ENCODE measurements around the gene COG4. TPM values are rescaled to one million over a fixed set of nuclear protein-coding genes. Genes with fewer than 3 reads are reported as not detected.

The COG4 gene
- total RNA-seq, 1 donor from 2014 or later = 43.7 TPM

DNA sequence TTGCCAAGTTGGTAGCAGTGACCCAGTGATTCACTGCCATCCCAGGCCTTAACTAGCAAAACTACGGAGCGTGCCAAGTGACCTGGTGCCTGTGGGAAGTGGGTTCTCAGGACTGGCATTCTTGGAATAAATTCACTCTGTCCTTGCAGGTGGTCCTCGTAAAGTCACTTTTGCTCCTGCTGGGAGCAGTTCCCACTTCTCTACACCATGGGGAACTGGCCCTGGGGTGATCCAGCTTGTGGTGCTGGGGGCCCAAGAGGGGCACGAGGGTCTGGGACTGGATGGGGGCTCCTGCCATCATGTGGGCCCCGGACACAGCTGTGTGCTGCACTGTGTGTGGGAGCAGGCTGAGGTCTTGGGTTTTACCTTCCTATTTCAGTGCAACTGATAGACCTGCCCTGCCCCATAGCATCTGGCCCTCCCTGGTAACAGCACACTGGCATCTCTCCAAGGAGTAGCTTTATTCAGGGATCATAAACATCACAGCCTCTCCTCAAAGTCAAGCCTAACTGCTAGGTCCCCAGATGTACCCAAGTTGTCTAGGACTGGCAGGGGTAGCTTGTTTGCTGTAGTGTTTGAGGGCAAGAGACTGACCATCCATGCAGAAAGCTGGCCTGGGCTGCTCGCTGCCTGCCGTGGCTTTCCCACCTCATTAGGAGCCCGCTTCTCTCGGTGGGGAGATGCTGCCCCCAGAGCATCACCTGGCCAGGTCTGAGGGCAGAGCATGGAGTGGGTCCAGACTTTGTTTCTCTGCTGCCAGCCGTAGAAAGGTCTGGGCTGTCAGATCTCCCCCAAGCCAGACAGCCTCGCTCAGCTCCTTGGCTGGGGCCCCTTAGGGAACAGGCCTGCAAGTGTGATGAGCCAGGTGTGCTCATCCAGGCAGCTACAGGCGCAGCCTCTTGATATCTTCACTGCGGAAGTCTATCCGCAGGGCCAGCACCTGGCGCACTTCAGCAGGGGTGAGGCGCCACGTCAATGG, 42.9 kb downstream of the COG4 start:
- no peaks in the 10 kb centered on the region for H3K27me3 ChIP-seq (ENCODE audit: low read depth)
- peak overlapping the region; percentile 83 for H3K27ac ChIP-seq (replicated peaks)
- H3K36me3 ChIP-seq = peaks cover 54% of the 10 kb centered on the region
- DNase-seq = no peak
- H3K4me1 ChIP-seq = peaks cover 46% of the 10 kb centered on the region
- H3K4me3 ChIP-seq = no peak overlapping the region
- H3K9me3 ChIP-seq (replicated peaks) = no peaks in the 10 kb centered on the region
- intact Hi-C loops (cut with micrococcal nuclease) = no loop called here
- TF ChIP-seq, protein P1, sequence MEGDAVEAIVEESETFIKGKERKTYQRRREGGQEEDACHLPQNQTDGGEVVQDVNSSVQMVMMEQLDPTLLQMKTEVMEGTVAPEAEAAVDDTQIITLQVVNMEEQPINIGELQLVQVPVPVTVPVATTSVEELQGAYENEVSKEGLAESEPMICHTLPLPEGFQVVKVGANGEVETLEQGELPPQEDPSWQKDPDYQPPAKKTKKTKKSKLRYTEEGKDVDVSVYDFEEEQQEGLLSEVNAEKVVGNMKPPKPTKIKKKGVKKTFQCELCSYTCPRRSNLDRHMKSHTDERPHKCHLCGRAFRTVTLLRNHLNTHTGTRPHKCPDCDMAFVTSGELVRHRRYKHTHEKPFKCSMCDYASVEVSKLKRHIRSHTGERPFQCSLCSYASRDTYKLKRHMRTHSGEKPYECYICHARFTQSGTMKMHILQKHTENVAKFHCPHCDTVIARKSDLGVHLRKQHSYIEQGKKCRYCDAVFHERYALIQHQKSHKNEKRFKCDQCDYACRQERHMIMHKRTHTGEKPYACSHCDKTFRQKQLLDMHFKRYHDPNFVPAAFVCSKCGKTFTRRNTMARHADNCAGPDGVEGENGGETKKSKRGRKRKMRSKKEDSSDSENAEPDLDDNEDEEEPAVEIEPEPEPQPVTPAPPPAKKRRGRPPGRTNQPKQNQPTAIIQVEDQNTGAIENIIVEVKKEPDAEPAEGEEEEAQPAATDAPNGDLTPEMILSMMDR (IDR thresholded peaks at IDR 0.05; ENCODE audit: borderline replicate concordance) = no peak

DNA sequence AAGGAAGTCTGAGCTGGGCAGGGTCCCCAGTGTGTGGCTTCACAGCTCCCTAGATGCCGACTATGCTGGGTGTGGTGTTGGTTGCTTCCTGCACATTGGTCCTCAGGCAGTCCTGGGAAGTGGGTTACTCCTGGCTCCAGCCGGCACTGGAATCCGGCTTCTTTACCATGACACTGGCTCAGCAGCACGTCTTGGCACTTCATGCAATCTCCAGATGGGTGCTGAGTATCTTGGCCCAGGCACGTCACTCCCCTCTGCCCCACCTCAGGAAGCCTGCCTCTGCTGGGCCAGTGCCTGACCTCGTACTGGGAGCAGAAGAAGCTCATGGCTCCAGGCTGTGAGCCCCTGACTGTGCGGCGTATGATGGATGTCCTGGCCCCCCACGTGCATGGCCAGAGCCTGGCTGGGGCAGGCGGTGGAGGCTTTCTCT, 44.4 kb downstream of the COG4 start:
- H3K36me3 ChIP-seq = peaks cover 62% of the 10 kb centered on the region
- no peaks in the 10 kb centered on the region for H3K9me3 ChIP-seq (replicated peaks)
- intact Hi-C loops (cut with micrococcal nuclease) = no loop called here
- no peak overlapping the region for H3K4me3 ChIP-seq
- no peaks in the 10 kb centered on the region for H3K27me3 ChIP-seq (ENCODE audit: low read depth)
- DNase-seq = peak; percentile 36
- TF ChIP-seq, protein P1 (IDR thresholded peaks at IDR 0.05; ENCODE audit: borderline replicate concordance) = no peak
- H3K4me1 ChIP-seq = peaks cover 46% of the 10 kb centered on the region
- H3K27ac ChIP-seq (replicated peaks) = peak overlapping the region; percentile 83

DNA sequence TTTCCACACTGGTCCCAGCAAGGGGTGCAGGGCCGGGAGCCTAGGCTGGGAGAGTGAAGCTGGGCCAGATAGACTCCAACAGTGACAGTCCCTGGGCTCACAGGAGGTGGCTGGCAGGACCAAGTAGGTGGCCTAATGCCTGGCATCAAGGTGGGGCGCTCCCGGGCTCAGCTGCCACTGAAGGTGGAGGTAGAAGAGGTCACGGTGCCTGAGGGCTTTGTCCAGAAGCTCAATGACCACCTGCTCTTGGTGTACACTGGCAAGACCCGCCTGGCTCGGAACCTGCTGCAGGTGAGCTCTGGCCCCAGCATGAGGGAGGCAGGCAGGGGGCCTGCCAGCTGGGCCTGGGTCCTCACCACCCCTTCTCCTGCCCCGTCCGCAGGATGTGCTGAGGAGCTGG, 45.2 kb downstream of the COG4 start:
- Histone ChIP-seq H3K27me3 (ENCODE audit: low read depth) (no peaks in the 10 kb centered on the region), H3K27ac (replicated peaks) (peak overlapping the region; percentile 83), H3K4me3 (no peak overlapping the region), H3K9me3 (replicated peaks) (no peaks in the 10 kb centered on the region), H3K36me3 (peaks cover 62% of the 10 kb centered on the region), H3K4me1 (peaks cover 46% of the 10 kb centered on the region)
- intact Hi-C loops (cut with micrococcal nuclease) = no loop called here
- TF ChIP-seq, protein P1 (IDR thresholded peaks at IDR 0.05; ENCODE audit: borderline replicate concordance) = no peak
- no peak for DNase-seq

DNA sequence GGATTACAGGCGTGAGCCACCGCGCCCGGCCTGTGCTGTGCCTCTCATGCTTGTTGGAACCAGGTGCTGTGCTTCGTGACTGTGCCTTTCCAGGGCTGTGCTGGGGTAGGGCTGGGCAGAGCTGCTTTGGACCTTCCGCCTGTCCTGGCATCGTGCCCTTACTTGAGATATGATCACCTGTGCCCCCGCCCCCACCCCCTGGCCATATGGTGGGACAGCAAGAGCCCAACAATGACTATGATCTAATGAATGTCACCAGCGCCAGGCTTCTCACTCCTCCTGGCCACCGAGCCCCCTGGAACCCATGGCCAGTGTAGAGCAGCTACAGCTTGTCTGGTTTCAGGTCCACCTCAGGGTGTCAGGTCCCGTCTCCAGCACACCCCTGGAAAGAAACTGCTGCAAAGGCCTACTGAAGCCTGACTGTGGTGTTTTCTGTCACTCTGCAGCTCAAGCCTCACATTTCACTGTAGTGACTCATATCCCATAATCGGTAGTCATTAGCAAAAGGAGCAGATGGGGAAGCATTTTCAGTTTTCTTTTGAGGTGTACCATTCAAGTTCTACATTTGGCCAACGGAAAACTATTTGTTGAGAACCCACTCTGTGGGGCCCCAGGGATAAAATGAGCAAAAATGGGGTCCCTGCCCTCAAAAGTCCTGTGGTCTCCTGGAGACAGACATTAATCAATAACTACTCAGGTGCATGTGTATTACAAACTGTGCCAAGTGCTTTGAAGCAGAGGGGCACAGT, 46.9 kb downstream of the COG4 start:
- Histone ChIP-seq H3K9me3 (replicated peaks) (no peaks in the 10 kb centered on the region), H3K4me3 (no peak overlapping the region), H3K36me3 (peaks cover 60% of the 10 kb centered on the region), H3K27ac (replicated peaks) (peak overlapping the region; percentile 83), H3K4me1 (peaks cover 46% of the 10 kb centered on the region), H3K27me3 (ENCODE audit: low read depth) (no peaks in the 10 kb centered on the region)
- TF ChIP-seq, protein P1 (IDR thresholded peaks at IDR 0.05; ENCODE audit: borderline replicate concordance) = no peak
- intact Hi-C loops (cut with micrococcal nuclease) = no loop called here
- no peak for DNase-seq

DNA sequence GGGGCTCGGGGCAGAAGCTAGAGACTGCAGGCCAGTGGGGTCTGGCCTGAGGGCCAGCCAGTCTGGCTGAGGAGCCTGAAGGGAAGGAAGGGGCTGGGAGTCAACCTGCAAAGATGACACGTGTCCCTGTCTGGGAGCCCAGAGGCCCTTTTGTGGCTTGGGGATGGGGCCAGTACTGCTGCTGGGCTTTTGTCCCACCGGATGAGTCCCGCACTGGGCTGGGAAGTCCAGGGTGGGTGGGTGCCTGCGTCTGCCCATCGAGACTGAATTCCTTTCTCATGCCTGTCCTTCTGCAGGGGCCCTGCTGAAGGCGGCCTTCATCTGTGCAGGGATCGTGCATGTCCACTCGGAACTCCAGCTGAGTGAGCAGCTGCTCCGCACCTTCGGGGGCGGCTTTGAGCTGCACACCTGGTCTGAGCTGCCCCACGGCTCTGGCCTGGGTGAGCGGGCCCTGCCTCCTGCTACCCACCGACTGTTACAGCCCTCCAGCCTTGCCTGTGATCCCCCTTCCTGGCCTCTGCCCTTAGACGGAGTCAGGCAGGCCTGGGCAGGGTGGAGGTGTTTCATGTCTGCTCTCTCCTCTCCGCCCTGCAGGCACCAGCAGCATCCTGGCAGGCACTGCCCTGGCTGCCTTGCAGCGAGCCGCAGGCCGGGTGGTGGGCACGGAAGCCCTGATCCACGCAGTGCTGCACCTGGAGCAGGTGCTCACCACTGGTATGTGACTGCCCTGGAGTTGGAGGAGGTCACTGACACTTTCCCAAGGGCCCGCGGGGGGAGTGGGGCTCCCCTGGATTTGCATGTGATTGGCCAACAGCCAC, 48.1 kb downstream of the COG4 start:
- TF ChIP-seq, protein P1 (IDR thresholded peaks at IDR 0.05; ENCODE audit: borderline replicate concordance) = no peak

More for the DNA sequence above, 48.1 kb downstream of the COG4 start:
- H3K9me3 ChIP-seq (replicated peaks) = no peaks in the 10 kb centered on the region
- no peaks in the 10 kb centered on the region for H3K27me3 ChIP-seq (ENCODE audit: low read depth)
- peaks cover 48% of the 10 kb centered on the region for H3K36me3 ChIP-seq
- no peak for DNase-seq
- H3K4me1 ChIP-seq = peaks cover 42% of the 10 kb centered on the region
- no peak overlapping the region for H3K4me3 ChIP-seq
- H3K27ac ChIP-seq (replicated peaks) = no peak overlapping the region
- intact Hi-C loops (cut with micrococcal nuclease) = no loop called here

All from left ventricle myocardium inferior (tissue), 1 donor.